ENCODE results near the gene ABHD4. TPM values are rescaled to one million over a fixed set of nuclear protein-coding genes. Genes with fewer than 3 reads are reported as not detected.
"Not testable (repeated sequence)": the region's sequence is repeated elsewhere in the genome, so short reads cannot be mapped to it uniquely, and the experiment has no call there.

The ABHD4 gene
- 10 to 100 TPM; 18.8 to 21.9 TPM for total RNA-seq

GRCh38 chr14:22598099-22598895, at the start of gene ABHD4:
Gene ABHD4 (plus strand): TSS chr14:22598300. CDS start chr14:22598307, 7 bp downstream.
- ATAC-seq (replicated peaks in 1 of 2) (peak; percentile 92), DNase-seq (peak; percentile 82 to 85)
- Mint-ChIP-seq H3K27me3 (ENCODE audit: low read depth) (no peaks in the 10 kb centered on the region), H3K27ac (peak within 1 kb of the TSS; percentile 88), H3K4me3 (peak within 1 kb of the TSS; percentile 95), H3K4me1 (ENCODE audit: low read depth) (peaks cover 50% of the 10 kb centered on the region), H3K36me3 (ENCODE audit: insufficient read depth in 2 of 2) (peaks cover 5 to 10% of the 10 kb centered on the region in 2 donors), H3K9me3 (no peaks in the 10 kb centered on the region)

- peaks cover 97% of the 10 kb centered on the region for H3K4me1 Mint-ChIP-seq (ENCODE audit: low read depth)
- ATAC-seq (replicated peaks in 1 of 2) (no peak), DNase-seq (no peak)
Measured at GRCh38 chr14:22549324-22549962, 48.7 kb upstream of the ABHD4 start.

DNA sequence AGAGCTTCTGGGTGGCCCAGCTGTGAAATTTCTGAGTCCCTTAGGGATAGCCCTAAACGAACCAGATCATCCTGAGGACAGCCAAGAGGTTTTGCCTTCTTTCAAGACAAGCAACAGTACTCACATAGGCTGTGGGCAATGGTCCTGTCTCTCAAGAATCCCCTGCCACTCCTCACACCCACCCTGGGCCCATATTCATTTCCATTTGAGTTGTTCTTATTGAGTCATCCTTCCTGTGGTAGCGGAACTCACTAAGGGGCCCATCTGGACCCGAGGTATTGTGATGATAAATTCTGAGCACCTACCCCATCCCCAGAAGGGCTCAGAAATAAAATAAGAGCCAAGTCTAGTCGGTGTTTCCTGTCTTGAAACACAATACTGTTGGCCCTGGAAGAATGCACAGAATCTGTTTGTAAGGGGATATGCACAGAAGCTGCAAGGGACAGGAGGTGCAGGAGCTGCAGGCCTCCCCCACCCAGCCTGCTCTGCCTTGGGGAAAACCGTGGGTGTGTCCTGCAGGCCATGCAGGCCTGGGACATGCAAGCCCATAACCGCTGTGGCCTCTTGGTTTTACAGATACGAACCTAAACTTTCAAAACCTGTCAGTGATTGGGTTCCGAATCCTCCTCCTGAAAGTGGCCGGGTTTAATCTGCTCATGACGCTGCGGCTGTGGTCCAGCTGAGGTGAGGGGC, 48.0 kb upstream of the ABHD4 start:
- peaks cover 97% of the 10 kb centered on the region for H3K4me1 Mint-ChIP-seq (ENCODE audit: low read depth)
- no peaks in the 10 kb centered on the region for H3K9me3 Mint-ChIP-seq
- H3K27me3 Mint-ChIP-seq (ENCODE audit: low read depth), result no peaks in the 10 kb centered on the region
- ATAC-seq (replicated peaks in 1 of 2), result peak; percentile 74 to 81
- peak; percentile 81 to 86 for DNase-seq
- H3K4me3 Mint-ChIP-seq, result peak overlapping the region; percentile 80 to 89
- peaks cover 33 to 51% of the 10 kb centered on the region in 2 donors for H3K36me3 Mint-ChIP-seq (ENCODE audit: insufficient read depth in 2 of 2)
- H3K27ac Mint-ChIP-seq, result peak overlapping the region; percentile 97

More at GRCh38 chr14:22549324-22549962, 48.7 kb upstream of the ABHD4 start:
- Mint-ChIP-seq H3K4me3 (peak overlapping the region; percentile 80 to 89), H3K27ac (peak overlapping the region; percentile 97), H3K36me3 (ENCODE audit: insufficient read depth in 2 of 2) (peaks cover 35 to 54% of the 10 kb centered on the region in 2 donors), H3K27me3 (ENCODE audit: low read depth) (no peaks in the 10 kb centered on the region), H3K9me3 (no peaks in the 10 kb centered on the region)

- Mint-ChIP-seq H3K4me3 (peak overlapping the region; percentile 80 to 89), H3K4me1 (ENCODE audit: low read depth) (peaks cover 96% of the 10 kb centered on the region), H3K27ac (peak overlapping the region; percentile 97), H3K36me3 (ENCODE audit: insufficient read depth in 2 of 2) (peaks cover 35 to 46% of the 10 kb centered on the region in 2 donors), H3K9me3 (no peaks in the 10 kb centered on the region), H3K27me3 (ENCODE audit: low read depth) (no peaks in the 10 kb centered on the region)
- DNase-seq (no peak), ATAC-seq (replicated peaks in 1 of 2) (no peak)
Measured at GRCh38 chr14:22551605-22551997, 46.5 kb upstream of the ABHD4 start.

DNA sequence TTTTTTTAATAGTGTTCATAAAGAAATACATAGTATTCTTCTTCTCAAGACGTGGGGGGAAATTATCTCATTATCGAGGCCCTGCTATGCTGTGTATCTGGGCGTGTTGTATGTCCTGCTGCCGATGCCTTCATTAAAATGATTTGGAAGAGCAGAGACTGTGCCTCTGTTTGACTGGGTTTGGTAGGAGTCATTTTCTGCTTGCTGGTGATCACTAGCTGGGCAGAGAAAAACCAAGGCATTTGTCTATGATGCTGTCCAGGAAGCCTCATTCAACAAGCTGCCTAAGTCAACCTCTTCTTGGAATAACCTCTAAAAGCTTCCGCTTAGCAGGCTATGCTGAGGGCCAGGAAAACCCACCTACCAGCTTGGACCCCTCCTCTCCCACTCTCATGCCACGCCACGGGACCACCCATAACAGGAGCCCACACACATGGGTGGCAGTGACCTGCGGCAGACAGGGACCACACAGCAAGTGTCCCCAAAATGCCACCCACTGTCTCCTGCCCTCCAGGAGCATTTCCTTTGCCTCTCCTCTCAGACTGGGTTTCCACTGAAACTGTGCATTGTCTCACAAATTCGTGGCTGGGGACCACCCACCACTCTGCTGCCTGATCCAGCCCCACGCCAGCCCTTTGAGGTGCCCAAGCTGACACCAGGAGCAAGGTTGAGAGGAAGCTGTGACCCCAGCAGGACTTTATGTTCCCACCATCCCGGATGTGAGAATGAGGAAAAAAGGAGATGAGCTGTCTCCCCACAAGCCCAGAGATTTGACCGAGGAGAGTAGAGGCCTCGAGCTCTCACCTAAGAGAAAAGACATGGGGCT, 45.9 kb upstream of the ABHD4 start:
- Mint-ChIP-seq H3K36me3 (ENCODE audit: insufficient read depth in 2 of 2) (peaks cover 35 to 43% of the 10 kb centered on the region in 2 donors), H3K27me3 (ENCODE audit: low read depth) (no peaks in the 10 kb centered on the region), H3K9me3 (no peaks in the 10 kb centered on the region), H3K4me1 (ENCODE audit: low read depth) (peaks cover 94% of the 10 kb centered on the region), H3K27ac (peak overlapping the region; percentile 97), H3K4me3 (peak overlapping the region; percentile 80 to 89)
- no peak for ATAC-seq (replicated peaks in 1 of 2)
- no peak for DNase-seq

DNA sequence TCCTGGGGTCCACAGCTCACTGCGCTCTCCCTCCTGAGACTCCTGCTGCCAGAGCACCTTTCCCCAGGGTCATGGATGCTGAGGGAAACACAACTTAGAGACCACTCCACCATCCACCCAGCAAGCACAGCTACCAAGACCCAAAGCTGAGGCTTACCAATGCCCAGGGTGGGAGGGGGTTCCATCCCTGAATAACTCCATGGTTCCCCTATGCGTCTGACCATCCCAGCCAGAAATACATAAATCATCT, 45.3 kb upstream of the ABHD4 start:
- peak overlapping the region; percentile 97 for H3K27ac Mint-ChIP-seq
- no peaks in the 10 kb centered on the region for H3K27me3 Mint-ChIP-seq (ENCODE audit: low read depth)
- no peaks in the 10 kb centered on the region for H3K9me3 Mint-ChIP-seq
- DNase-seq (no peak), ATAC-seq (replicated peaks in 1 of 2) (no peak)
- H3K4me3 Mint-ChIP-seq, result peak overlapping the region; percentile 80 to 89
- H3K36me3 Mint-ChIP-seq (ENCODE audit: insufficient read depth in 2 of 2), result peaks cover 35 to 41% of the 10 kb centered on the region in 2 donors
- peaks cover 94% of the 10 kb centered on the region for H3K4me1 Mint-ChIP-seq (ENCODE audit: low read depth)

DNA sequence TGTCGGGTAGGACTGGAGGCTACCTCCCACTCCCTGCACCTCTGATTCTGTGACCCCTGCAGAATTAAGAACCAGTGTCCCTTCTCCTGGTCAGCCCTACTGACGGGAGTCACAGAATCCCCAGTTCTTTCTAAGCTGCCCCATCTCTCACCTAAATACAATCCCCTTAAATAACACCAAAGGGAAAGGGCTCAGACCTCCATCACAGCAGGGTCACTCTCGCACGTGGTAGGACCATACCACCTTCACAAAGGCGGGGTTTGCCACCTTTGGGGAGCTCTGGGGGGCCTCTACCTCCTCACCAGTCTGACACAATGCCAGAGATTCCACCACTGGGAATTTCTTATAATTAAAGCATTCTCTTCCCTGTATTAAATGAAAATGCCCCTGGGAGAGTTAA, 44.7 kb upstream of the ABHD4 start:
- H3K4me1 Mint-ChIP-seq (ENCODE audit: low read depth), result peaks cover 94% of the 10 kb centered on the region
- peaks cover 30 to 35% of the 10 kb centered on the region in 2 donors for H3K36me3 Mint-ChIP-seq (ENCODE audit: insufficient read depth in 2 of 2)
- H3K4me3 Mint-ChIP-seq, result peak overlapping the region; percentile 78 to 89
- no peaks in the 10 kb centered on the region for H3K9me3 Mint-ChIP-seq
- DNase-seq, result no peak
- peak overlapping the region; percentile 97 for H3K27ac Mint-ChIP-seq
- H3K27me3 Mint-ChIP-seq (ENCODE audit: low read depth), result no peaks in the 10 kb centered on the region
- ATAC-seq (replicated peaks in 1 of 2), result no peak

DNA sequence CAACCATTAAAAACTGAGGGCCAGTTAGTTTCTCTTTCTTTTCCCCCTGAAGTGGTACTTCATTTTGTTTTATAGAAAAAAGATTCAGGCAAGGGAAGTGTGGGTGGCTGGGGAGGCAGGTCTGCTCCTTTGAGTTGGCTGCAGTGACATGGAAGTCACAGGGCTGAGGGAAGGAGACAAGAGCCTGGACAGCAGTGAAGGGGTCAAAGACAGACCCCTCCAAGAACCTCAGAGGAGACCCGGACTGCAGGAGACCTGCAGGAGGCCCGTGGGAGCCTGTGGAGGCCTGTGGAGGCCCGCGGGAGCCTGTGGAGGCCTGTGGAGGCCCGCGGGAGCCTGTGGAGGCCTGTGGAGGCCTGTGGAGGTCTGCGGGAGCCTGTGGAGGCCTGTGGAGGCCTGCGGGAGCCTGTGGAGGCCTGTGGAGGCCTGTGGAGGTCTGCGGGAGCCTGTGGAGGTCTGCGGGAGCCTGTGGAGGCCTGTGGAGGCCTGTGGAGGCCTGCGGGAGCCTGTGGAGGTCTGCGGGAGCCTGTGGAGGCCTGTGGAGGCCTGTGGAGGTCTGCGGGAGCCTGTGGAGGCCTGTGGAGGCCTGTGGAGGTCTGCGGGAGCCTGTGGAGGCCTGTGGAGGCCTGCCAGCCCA, 44.1 kb upstream of the ABHD4 start:
- Mint-ChIP-seq H3K4me1 (ENCODE audit: low read depth) (peaks cover 94% of the 10 kb centered on the region), H3K36me3 (ENCODE audit: insufficient read depth in 2 of 2) (peaks cover 27 to 31% of the 10 kb centered on the region in 2 donors), H3K4me3 (peak overlapping the region; percentile 91 to 94), H3K27ac (peak overlapping the region; percentile 97)
- DNase-seq; H3K9me3 Mint-ChIP-seq; ATAC-seq (replicated peaks in 1 of 2); H3K27me3 Mint-ChIP-seq (ENCODE audit: low read depth): not testable (repeated sequence)

- Mint-ChIP-seq H3K4me1 (ENCODE audit: low read depth) (peaks cover 94% of the 10 kb centered on the region), H3K36me3 (ENCODE audit: insufficient read depth in 2 of 2) (peaks cover 21 to 24% of the 10 kb centered on the region in 2 donors), H3K27ac (peak overlapping the region; percentile 100), H3K27me3 (ENCODE audit: low read depth) (no peaks in the 10 kb centered on the region), H3K9me3 (no peaks in the 10 kb centered on the region), H3K4me3 (peak overlapping the region; percentile 91 to 94)
- ATAC-seq (replicated peaks in 1 of 2) (no peak), DNase-seq (peak in 1 of 2 donors; percentile 57)
Measured at GRCh38 chr14:22554498-22555383, 43.4 kb upstream of the ABHD4 start.

DNA sequence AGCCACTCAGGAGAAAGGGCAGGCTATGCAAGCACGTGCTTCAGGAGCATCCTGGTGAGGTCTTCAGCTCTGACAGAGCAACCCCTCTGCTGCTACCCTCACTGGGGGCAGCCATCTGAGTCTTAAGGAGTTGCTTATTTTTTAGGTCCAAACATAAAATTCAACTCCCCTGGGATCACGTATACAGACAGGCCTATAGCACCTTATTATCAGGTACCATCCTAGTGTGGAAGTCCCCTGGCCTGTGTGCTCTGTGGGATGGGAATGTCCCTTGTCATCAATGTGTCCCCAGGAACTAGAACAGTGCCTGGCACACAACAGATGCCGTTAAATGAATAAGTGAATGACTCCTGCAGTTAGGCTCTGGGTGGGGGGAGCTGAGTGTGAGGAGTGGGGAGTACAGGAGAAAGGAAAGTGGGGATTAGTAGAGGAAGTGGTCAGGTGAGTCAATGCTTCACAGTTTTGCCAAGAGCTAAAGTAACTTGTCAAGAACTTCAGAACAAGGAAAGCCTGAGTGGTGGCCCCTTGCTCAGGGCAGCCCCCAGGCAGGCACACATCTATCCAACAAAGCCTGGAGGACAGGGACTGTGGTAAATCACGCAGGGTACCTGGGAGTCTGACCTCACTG, 42.6 kb upstream of the ABHD4 start:
- ATAC-seq (replicated peaks in 1 of 2), result peak; percentile 33 to 39
- H3K4me3 Mint-ChIP-seq, result peak overlapping the region; percentile 91 to 94

More for the DNA sequence above, 42.6 kb upstream of the ABHD4 start:
- Mint-ChIP-seq H3K4me1 (ENCODE audit: low read depth) (peaks cover 95% of the 10 kb centered on the region), H3K9me3 (no peaks in the 10 kb centered on the region), H3K27ac (peak overlapping the region; percentile 100), H3K27me3 (ENCODE audit: low read depth) (no peaks in the 10 kb centered on the region), H3K36me3 (ENCODE audit: insufficient read depth in 2 of 2) (peaks cover 19 to 20% of the 10 kb centered on the region in 2 donors)
- peak; percentile 72 to 78 for DNase-seq

Measured in activated T-cell treated with anti-CD3 and anti-CD28 coated beads, Interleukin-2, amount 50 U/mL, for 72 hours (primary cell).